GM18498 (cell line): ENCODE data around the gene TM9SF1.
A peak's percentile ranks its signal among the peaks of the same experiment; 100 is the strongest.

Source experiments
- ATAC-seq: cut with Tn5 transposase; IDR thresholded peaks from one replicate; pipeline ENCODE4 v1.9.1; 2021; ENCODE audit warnings: mild to moderate bottlenecking, moderate library complexity; ENCODE audit not compliant: unreplicated experiment

Gene TM9SF1

GRCh38 chr14:24179294-24179960, 15.8 kb downstream of the TM9SF1 start:
- no peak for ATAC-seq

- no peak for ATAC-seq
Observed at GRCh38 chr14:24178399-24179178, 16.7 kb downstream of the TM9SF1 start.

GRCh38 chr14:24177891-24178290, 17.4 kb downstream of the TM9SF1 start:
- ATAC-seq, result no peak

GRCh38 chr14:24177041-24177825, 18.0 kb downstream of the TM9SF1 start:
- no peak for ATAC-seq

- no peak for ATAC-seq
Observed at GRCh38 chr14:24176599-24176998, 18.6 kb downstream of the TM9SF1 start.

- ATAC-seq, result no peak
Observed at GRCh38 chr14:24172871-24173281, 22.4 kb downstream of the TM9SF1 start.

GRCh38 chr14:24172261-24172860, 22.9 kb downstream of the TM9SF1 start:
- no peak for ATAC-seq

- ATAC-seq, result peak; percentile 82
Observed at GRCh38 chr14:24171422-24172260, 23.6 kb downstream of the TM9SF1 start, which contains the start of gene REC8. Gene REC8, plus strand, starts transcription at chr14:24172080. Its CDS starts 473 bp downstream, at chr14:24172553.

- ATAC-seq, result no peak
Observed at GRCh38 chr14:24167469-24168114, 27.6 kb downstream of the TM9SF1 start.

GRCh38 chr14:24165785-24166184, 29.5 kb downstream of the TM9SF1 start:
- ATAC-seq, result no peak

GRCh38 chr14:24164518-24164991, 30.7 kb downstream of the TM9SF1 start:
- ATAC-seq, result no peak

- ATAC-seq, result no peak
Observed at GRCh38 chr14:24162093-24162492, 33.1 kb downstream of the TM9SF1 start.

- peak; percentile 80 for ATAC-seq
Observed at GRCh38 chr14:24160850-24161804, 34.1 kb downstream of the TM9SF1 start, which contains the start of gene IRF9. Gene IRF9, plus strand, starts transcription at chr14:24161265. Its CDS starts 880 bp downstream, at chr14:24162145.

- peak; percentile 13 for ATAC-seq
Observed at GRCh38 chr14:24160499-24160849, 34.8 kb downstream of the TM9SF1 start.

GRCh38 chr14:24159777-24160498, 35.3 kb downstream of the TM9SF1 start:
- ATAC-seq, result no peak

GRCh38 chr14:24157331-24157730, 37.9 kb downstream of the TM9SF1 start:
- no peak for ATAC-seq

- ATAC-seq, result no peak
Observed at GRCh38 chr14:24156840-24157239, 38.4 kb downstream of the TM9SF1 start.

- no peak for ATAC-seq
Observed at GRCh38 chr14:24155100-24155499, 40.1 kb downstream of the TM9SF1 start.
